Esophagus (tissue), 2 donors: Measurements from ENCODE around the gene NT5C. TPM values are rescaled to one million over a fixed set of nuclear protein-coding genes. Genes with fewer than 3 reads are reported as not detected.
"Not testable (repeated sequence)": the region's sequence is repeated elsewhere in the genome, so short reads cannot be mapped to it uniquely, and the experiment has no call there.

Experiments used
- H3K27ac ChIP-seq, 2 donors: one replicate each; pipeline ENCODE4 v1.5.1; 2013; ENCODE audit warnings: low read depth in 2 of 2, mild to moderate bottlenecking in 2 of 2, inconsistent platforms in 1 of 2, low read length in 1 of 2, moderate library complexity in 1 of 2
- H3K27me3 ChIP-seq, 2 donors: one replicate each; pipeline ENCODE4 v1.6.1; 2013; ENCODE audit warnings: low read length in 2 of 2, control low read depth in 1 of 2, mild to moderate bottlenecking in 1 of 2; ENCODE audit not compliant: insufficient read depth in 2 of 2, control insufficient read depth in 1 of 2
- H3K36me3 ChIP-seq, 2 donors: one replicate each; pipeline ENCODE4 v1.6.1; 2013; ENCODE audit warnings: low read length in 1 of 2; ENCODE audit not compliant: control insufficient read depth in 2 of 2, insufficient read depth in 2 of 2
- H3K4me1 ChIP-seq, 2 donors: one replicate each; pipeline ENCODE4 v1.6.1; 2013; ENCODE audit warnings: low read length in 1 of 2; ENCODE audit not compliant: control insufficient read depth in 2 of 2, insufficient read depth in 2 of 2
- H3K4me3 ChIP-seq, 2 donors: one replicate each; pipeline ENCODE4 v1.5.1; 2013; ENCODE audit warnings: low read length in 2 of 2, mild to moderate bottlenecking in 2 of 2, low read depth in 1 of 2, moderate library complexity in 1 of 2
- H3K9me3 ChIP-seq, 2 donors: one replicate each; pipeline ENCODE4 v1.6.1; 2013; ENCODE audit warnings: mild to moderate bottlenecking in 2 of 2, low read depth in 1 of 2, low read length in 1 of 2, moderate library complexity in 1 of 2; ENCODE audit not compliant: control insufficient read depth in 2 of 2, insufficient read depth in 1 of 2
- WGBS, 2 donors: extraction: QIAGEN DNeasy Blood & Tissue Kit; methylation state at CpG; one replicate each; pipeline ENCODE4 v1.1.7; 2013; 5-methylcytosine and 5-hydroxymethylcytosine counted together
- polyA plus RNA-seq, 2 donors: library from polyadenylated mRNA; stranded (reverse); fragments of 200-250 nt; gene quantifications; one replicate each; pipeline ENCODE4 v1.2.3, GENCODE V29; 2013
- donor health status: healthy with polysubstance abuse.
- donor health status: Bipolar disorder and iron deficiency.

NT5C gene
- polyA plus RNA-seq = 10 to 100 TPM; 64.2 to 79.0 TPM

- H3K36me3 ChIP-seq = peaks cover 0 to 16% of the 10 kb centered on the region in 2 donors
- WGBS, 2 donors = 1% methylated on average over 60 to 82 of the region's 82 CpGs
- no peaks in the 10 kb centered on the region for H3K9me3 ChIP-seq
- peak within 1 kb of the TSS; percentile 77 to 83 for H3K4me3 ChIP-seq
- peaks cover 0 to 12% of the 10 kb centered on the region in 2 donors for H3K4me1 ChIP-seq
- peak within 1 kb of the TSS; percentile 93 to 94 for H3K27ac ChIP-seq
- H3K27me3 ChIP-seq = no peaks in the 10 kb centered on the region
Observed at GRCh38 chr17:75131278-75132017, at the start of gene NT5C. Gene NT5C (minus strand): TSS chr17:75131742. CDS start chr17:75131707, 35 bp downstream.

GRCh38 chr17:75181110-75181509 lies 49.6 kb upstream of the NT5C start:
- H3K36me3 ChIP-seq = peaks cover 0 to 13% of the 10 kb centered on the region in 2 donors

GRCh38 chr17:75178453-75178852 lies 46.9 kb upstream of the NT5C start:
- 90 to 95% methylated on average over 6 of the region's 6 CpGs for WGBS, 2 donors
- no peaks in the 10 kb centered on the region for H3K9me3 ChIP-seq
- no peak overlapping the region for H3K27ac ChIP-seq
- H3K4me1 ChIP-seq = no peaks in the 10 kb centered on the region
- H3K4me3 ChIP-seq = no peak overlapping the region
- H3K36me3 ChIP-seq = peaks cover 0 to 24% of the 10 kb centered on the region in 2 donors
- H3K27me3 ChIP-seq = no peaks in the 10 kb centered on the region

More at GRCh38 chr17:75181110-75181509, 49.6 kb upstream of the NT5C start:
- no peak overlapping the region for H3K27ac ChIP-seq
- WGBS, 2 donors = 6 to 7% methylated on average over 8 of the region's 8 CpGs
- H3K27me3 ChIP-seq = no peaks in the 10 kb centered on the region
- H3K4me3 ChIP-seq = peak overlapping the region in 1 of 2 donors; percentile 97
- H3K9me3 ChIP-seq = no peaks in the 10 kb centered on the region
- H3K4me1 ChIP-seq = no peaks in the 10 kb centered on the region

GRCh38 chr17:75176625-75177024 lies 45.1 kb upstream of the NT5C start:
- H3K36me3 ChIP-seq = peaks cover 0 to 32% of the 10 kb centered on the region in 2 donors
- H3K4me3 ChIP-seq = no peak overlapping the region
- H3K4me1 ChIP-seq = no peaks in the 10 kb centered on the region
- H3K27me3 ChIP-seq = no peaks in the 10 kb centered on the region
- WGBS, 2 donors = 87 to 88% methylated on average over 5 of the region's 5 CpGs
- H3K27ac ChIP-seq = no peak overlapping the region
- H3K9me3 ChIP-seq = no peaks in the 10 kb centered on the region

GRCh38 chr17:75174996-75175395 lies 43.5 kb upstream of the NT5C start:
- Histone ChIP-seq H3K36me3 (peaks cover 0 to 32% of the 10 kb centered on the region in 2 donors), H3K27me3 (no peaks in the 10 kb centered on the region), H3K4me3 (no peak overlapping the region), H3K9me3 (no peaks in the 10 kb centered on the region), H3K27ac (no peak overlapping the region), H3K4me1 (no peaks in the 10 kb centered on the region)
- 92 to 93% methylated on average over 11 of the region's 11 CpGs for WGBS, 2 donors

GRCh38 chr17:75173526-75173925 lies 42.0 kb upstream of the NT5C start:
- WGBS, 2 donors = 81 to 88% methylated on average over 4 of the region's 4 CpGs
- H3K4me3 ChIP-seq = no peak overlapping the region
- H3K4me1 ChIP-seq = no peaks in the 10 kb centered on the region
- peak overlapping the region in 1 of 2 donors; percentile 24 for H3K27ac ChIP-seq
- H3K36me3 ChIP-seq = peaks cover 0 to 27% of the 10 kb centered on the region in 2 donors
- H3K27me3 ChIP-seq = no peaks in the 10 kb centered on the region
- no peaks in the 10 kb centered on the region for H3K9me3 ChIP-seq

GRCh38 chr17:75168998-75169397 lies 37.5 kb upstream of the NT5C start:
- H3K9me3 ChIP-seq = no peaks in the 10 kb centered on the region
- no peak overlapping the region for H3K4me3 ChIP-seq
- H3K36me3 ChIP-seq = peaks cover 0 to 13% of the 10 kb centered on the region in 2 donors
- no peak overlapping the region for H3K27ac ChIP-seq
- no peaks in the 10 kb centered on the region for H3K27me3 ChIP-seq
- WGBS, 2 donors = 80 to 87% methylated on average over 4 of the region's 4 CpGs
- no peaks in the 10 kb centered on the region for H3K4me1 ChIP-seq

GRCh38 chr17:75164606-75165005 lies 33.1 kb upstream of the NT5C start:
- 95 to 98% methylated on average over 15 of the region's 15 CpGs for WGBS, 2 donors
- H3K4me1 ChIP-seq, H3K36me3 ChIP-seq: not testable (repeated sequence)

GRCh38 chr17:75163074-75163473 lies 31.5 kb upstream of the NT5C start:
- Histone ChIP-seq H3K36me3 (peaks cover 0 to 2% of the 10 kb centered on the region in 2 donors), H3K4me1 (no peaks in the 10 kb centered on the region), H3K27me3 (no peaks in the 10 kb centered on the region), H3K27ac (no peak overlapping the region), H3K9me3 (no peaks in the 10 kb centered on the region), H3K4me3 (no peak overlapping the region)
- 83 to 85% methylated on average over 5 of the region's 5 CpGs for WGBS, 2 donors

More at GRCh38 chr17:75164606-75165005, 33.1 kb upstream of the NT5C start:
- not testable (repeated sequence) for H3K9me3 ChIP-seq, H3K27me3 ChIP-seq, H3K4me3 ChIP-seq, H3K27ac ChIP-seq

GRCh38 chr17:75160211-75160610 lies 28.7 kb upstream of the NT5C start:
- Histone ChIP-seq H3K9me3 (no peaks in the 10 kb centered on the region), H3K36me3 (no peaks in the 10 kb centered on the region), H3K27me3 (no peaks in the 10 kb centered on the region), H3K4me3 (no peak overlapping the region), H3K4me1 (no peaks in the 10 kb centered on the region), H3K27ac (peak overlapping the region; percentile 65 to 79)
- WGBS, 2 donors = 94 to 95% methylated on average over 5 of the region's 5 CpGs
